Measurements from ENCODE around the gene LDAF1.
"Not testable (repeated sequence)": the region's sequence is repeated elsewhere in the genome, so short reads cannot be mapped to it uniquely, and the experiment has no call there.

Gene LDAF1

GRCh38 chr16:21194771-21195301 is 36.4 kb downstream of the LDAF1 start:
- DNase-seq (ENCODE audit: low read depth in 4 of 4, low spot score in 1 of 4): no peak

GRCh38 chr16:21195330-21195729 is 36.9 kb downstream of the LDAF1 start:
- DNase-seq (ENCODE audit: low read depth in 4 of 4, low spot score in 1 of 4): not testable (repeated sequence)

- DNase-seq (ENCODE audit: low read depth in 4 of 4, low spot score in 1 of 4): no peak
Measured at GRCh38 chr16:21197112-21197511, 38.6 kb downstream of the LDAF1 start.

- DNase-seq (ENCODE audit: low read depth in 4 of 4, low spot score in 1 of 4): no peak
Measured at GRCh38 chr16:21197621-21198020, 39.1 kb downstream of the LDAF1 start.

GRCh38 chr16:21199607-21200218 is 41.2 kb downstream of the LDAF1 start:
- no peak for DNase-seq (ENCODE audit: low read depth in 4 of 4, low spot score in 1 of 4)

GRCh38 chr16:21203155-21203797 is 44.8 kb downstream of the LDAF1 start:
- DNase-seq (ENCODE audit: low read depth in 4 of 4, low spot score in 1 of 4): no peak

- DNase-seq (ENCODE audit: low read depth in 4 of 4, low spot score in 1 of 4): no peak
Measured at GRCh38 chr16:21205303-21205702, 46.8 kb downstream of the LDAF1 start.

GRCh38 chr16:21206550-21206949 is 48.1 kb downstream of the LDAF1 start:
- DNase-seq (ENCODE audit: low read depth in 4 of 4, low spot score in 1 of 4): no peak

GRCh38 chr16:21208446-21209230 is 50.2 kb downstream of the LDAF1 start:
- DNase-seq (ENCODE audit: low read depth in 4 of 4, low spot score in 1 of 4): no peak

GRCh38 chr16:21211486-21211885 is 53.0 kb downstream of the LDAF1 start, which contains the start of gene ZP2:
Gene ZP2, minus strand, starts transcription at chr16:21211574. Its CDS starts 27 bp downstream, at chr16:21211547.
- no peak for DNase-seq (ENCODE audit: low read depth in 4 of 4, low spot score in 1 of 4)

- no peak for DNase-seq (ENCODE audit: low read depth in 4 of 4, low spot score in 1 of 4)
Measured at GRCh38 chr16:21214086-21214485, 55.6 kb downstream of the LDAF1 start.

GRCh38 chr16:21217121-21217520 is 58.6 kb downstream of the LDAF1 start:
- no peak for DNase-seq (ENCODE audit: low read depth in 4 of 4, low spot score in 1 of 4)

- DNase-seq (ENCODE audit: low read depth in 4 of 4, low spot score in 1 of 4): no peak
Measured at GRCh38 chr16:21218153-21218552, 59.7 kb downstream of the LDAF1 start.

GRCh38 chr16:21219551-21219950 is 61.1 kb downstream of the LDAF1 start:
- no peak for DNase-seq (ENCODE audit: low read depth in 4 of 4, low spot score in 1 of 4)

GRCh38 chr16:21222495-21223337 is 64.2 kb downstream of the LDAF1 start:
- no peak for DNase-seq (ENCODE audit: low read depth in 4 of 4, low spot score in 1 of 4)

- DNase-seq (ENCODE audit: low read depth in 4 of 4, low spot score in 1 of 4): no peak
Measured at GRCh38 chr16:21223787-21224186, 65.3 kb downstream of the LDAF1 start.

GRCh38 chr16:21224800-21225199 is 66.3 kb downstream of the LDAF1 start:
- no peak for DNase-seq (ENCODE audit: low read depth in 4 of 4, low spot score in 1 of 4)

GRCh38 chr16:21226749-21227148 is 68.3 kb downstream of the LDAF1 start:
- no peak for DNase-seq (ENCODE audit: low read depth in 4 of 4, low spot score in 1 of 4)

- no peak for DNase-seq (ENCODE audit: low read depth in 4 of 4, low spot score in 1 of 4)
Measured at GRCh38 chr16:21227866-21228265, 69.4 kb downstream of the LDAF1 start.

GRCh38 chr16:21228361-21228872 is 69.9 kb downstream of the LDAF1 start:
- DNase-seq (ENCODE audit: low read depth in 4 of 4, low spot score in 1 of 4): no peak
